T-helper 22 cell (primary cell): ENCODE results near the gene AFF3.

Source experiments
- DNase-seq: peaks from one replicate; pipeline ENCODE4 v3.0.0-alpha.2; 2020; ENCODE audit warnings: low read depth

Gene AFF3

DNA sequence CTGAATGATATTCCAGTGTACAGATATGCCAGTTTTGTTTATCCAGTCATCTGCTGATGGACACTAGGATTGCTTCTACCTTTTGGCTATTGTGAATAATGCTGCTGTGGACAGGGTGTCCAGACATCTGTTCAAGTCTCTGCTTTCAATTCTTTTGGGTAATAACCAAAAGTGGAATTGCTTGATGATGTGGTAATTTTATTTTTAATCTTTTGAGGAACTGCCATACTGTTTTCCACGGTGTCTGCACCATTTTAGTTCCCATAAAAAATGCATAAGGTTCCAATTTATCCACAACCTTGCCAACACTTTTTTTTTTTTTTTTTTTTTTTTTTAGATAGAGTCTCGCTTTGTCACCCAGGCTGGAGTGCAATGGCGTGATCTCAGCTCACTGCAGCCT lies 510.7 kb downstream of the AFF3 start:
- no peak for DNase-seq

DNA sequence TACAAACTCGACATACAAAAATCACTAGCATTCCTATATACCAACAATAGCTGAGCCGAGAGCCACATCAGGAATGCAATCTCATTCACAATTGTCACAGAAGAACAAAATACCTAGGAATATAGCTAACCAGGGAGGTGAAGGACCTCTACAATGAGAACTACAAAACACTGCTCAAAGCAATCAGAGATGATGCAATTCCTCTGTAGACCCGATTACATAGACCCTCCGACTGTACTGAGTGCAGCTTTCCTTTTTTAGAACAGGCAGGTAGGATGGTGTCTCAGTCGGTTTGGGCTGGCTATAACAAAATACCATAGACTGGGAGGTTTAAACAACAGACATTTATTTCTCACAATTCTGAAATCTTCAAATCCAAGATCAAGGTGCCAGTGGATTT lies 513.1 kb downstream of the AFF3 start:
- DNase-seq: no peak

DNA sequence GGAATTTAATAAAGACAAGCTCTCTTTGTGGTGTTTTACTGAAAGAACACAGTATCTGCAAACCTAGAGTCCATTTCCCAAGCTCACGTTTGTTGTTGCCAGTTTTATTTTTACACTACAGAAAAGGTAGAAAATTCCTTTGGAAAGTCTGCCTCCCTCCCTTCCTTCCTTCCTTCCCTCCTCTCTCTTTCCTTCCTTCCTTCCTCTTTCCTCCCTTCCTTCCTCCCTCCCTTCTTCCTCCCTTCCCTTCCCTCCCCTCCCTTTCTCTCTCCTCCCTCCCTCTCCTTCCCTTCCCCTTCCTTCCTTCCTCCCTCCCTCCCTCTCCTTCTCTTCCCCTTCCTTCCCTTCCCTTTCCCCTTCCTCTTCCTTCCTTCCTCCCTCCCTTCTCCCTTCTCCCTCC lies 516.2 kb downstream of the AFF3 start:
- no peak for DNase-seq

DNA sequence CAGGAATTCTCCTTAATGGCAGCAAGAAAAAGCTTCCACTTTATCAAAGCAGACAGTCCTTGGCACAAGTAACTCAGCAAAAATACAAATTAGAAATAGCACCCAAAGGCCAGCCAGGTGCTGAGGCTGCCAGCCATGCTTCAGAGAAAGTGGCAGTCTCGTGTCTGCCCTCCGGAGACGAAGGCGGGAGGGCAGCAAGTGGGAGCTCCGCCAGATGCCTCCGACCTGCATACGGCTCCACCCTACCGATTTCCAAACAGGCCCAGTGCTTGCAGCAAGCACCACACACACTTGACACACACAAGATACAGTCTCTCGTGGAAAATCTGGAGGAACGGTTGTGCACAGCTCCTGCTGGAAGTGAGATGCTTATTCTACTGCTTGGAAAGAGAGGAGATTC lies 517.7 kb downstream of the AFF3 start:
- no peak for DNase-seq

DNA sequence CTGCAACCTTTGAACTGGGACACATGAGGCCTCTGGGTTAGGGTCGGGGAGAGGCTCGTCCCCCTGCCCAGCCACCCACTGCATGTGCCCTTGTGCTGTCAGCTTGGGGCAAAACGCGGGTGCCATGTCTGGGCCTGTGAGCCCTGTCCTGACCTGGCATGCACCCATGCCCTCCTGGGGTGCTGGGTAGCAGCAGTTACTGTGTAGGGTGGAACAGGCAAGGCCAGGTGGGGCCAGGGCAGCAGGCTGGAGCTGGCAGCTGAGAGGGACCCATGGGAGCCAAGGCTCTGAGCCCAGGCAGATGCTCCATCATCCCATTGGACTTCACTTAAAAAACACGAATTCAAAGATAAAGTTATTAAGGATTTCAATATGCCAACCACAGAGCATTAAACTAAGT lies 518.8 kb downstream of the AFF3 start:
- DNase-seq: no peak

DNA sequence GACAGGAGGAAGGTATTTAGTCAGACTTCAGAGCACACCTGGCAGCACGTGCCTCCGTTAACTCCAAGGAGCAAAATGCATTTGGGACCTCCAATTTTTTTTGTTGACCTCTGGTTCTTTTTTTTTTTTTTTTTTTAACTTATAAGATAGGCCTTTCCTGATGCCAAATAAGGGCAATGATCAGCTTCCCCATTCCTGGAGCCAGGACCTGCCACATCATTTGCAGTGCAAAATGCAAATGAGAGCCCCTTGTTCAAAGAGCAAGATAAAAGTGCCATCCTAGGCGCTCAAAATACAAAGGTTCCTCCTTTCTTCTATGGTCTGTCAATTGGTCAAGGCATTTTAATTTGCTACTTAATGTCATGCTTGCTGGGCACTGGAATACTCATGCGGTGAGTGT lies 519.4 kb downstream of the AFF3 start:
- DNase-seq: no peak

DNA sequence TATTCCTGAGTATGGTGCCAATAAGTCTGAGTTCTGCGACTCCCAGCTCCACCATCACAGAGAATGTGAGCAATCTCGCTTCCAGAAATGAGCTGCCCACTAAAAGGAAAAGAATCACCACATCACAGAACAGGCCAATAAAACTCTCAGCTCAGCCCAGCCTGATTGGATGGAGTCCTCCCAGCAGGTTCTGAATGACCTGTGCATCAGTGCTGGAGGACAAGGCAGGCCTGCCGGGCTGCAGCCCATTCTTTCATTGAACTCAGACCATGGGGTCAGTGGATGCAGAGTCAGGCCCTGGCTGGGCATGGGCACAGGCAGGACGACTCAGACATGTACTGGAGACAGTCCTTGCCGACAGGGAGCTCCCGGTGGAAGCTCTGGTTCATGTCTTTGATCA lies 519.9 kb downstream of the AFF3 start:
- no peak for DNase-seq

DNA sequence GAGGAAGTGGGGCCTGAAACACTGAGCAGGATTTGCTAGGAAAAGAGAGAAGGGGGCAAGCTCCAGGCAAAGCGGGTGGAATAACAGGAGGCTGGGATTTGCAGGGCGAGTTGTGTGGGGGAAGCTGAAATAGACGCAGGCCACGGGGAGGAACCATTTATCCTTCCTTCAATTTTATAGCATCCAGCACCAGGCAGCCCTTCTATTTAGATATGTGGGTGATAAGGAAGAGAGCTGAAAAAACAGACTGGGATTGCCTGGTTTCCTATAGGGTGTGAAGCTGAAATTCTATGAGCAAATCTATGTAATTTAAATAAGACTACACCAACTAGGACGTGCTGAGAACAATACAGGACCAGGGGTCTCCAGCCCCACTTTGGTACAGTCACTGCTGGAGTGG lies 520.6 kb downstream of the AFF3 start:
- DNase-seq: no peak

DNA sequence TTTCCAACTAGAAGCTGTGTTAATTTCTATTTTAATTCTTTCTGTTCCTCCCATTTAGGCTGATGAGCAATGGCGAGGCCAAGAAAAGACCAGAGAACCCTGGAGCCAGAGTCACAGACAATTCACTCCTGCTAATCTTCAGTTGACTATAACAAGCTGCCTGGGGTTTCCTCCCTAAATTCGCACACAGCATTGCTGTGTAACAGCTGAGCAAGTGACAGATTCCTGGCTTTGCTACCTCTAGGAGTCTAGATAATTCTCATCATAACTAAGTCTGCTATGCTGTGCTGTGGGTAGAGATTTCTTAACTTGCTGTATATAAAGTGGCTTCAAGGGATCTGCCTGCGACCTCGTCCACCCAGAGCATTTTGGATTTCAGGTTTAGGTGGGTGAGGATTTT lies 521.3 kb downstream of the AFF3 start:
- no peak for DNase-seq

DNA sequence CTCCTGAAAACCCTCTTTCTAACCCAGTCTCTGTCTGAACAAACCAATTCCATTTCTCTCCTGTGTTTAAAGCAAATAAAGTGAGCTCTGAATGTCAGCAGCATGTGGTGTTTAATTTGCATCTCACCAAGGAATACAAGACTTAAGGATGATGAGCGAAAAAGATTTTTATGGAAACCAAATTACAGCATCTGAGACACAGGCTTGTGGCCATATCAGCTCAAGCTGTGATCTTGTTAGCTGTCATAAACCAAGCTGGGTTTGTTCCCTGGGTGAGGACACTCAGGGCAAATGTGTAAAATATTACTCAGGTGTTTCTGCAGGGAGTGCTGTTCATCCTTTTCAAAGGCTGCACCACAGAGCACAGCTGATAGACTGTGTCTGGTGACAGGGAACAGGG lies 523.2 kb downstream of the AFF3 start:
- DNase-seq: no peak

DNA sequence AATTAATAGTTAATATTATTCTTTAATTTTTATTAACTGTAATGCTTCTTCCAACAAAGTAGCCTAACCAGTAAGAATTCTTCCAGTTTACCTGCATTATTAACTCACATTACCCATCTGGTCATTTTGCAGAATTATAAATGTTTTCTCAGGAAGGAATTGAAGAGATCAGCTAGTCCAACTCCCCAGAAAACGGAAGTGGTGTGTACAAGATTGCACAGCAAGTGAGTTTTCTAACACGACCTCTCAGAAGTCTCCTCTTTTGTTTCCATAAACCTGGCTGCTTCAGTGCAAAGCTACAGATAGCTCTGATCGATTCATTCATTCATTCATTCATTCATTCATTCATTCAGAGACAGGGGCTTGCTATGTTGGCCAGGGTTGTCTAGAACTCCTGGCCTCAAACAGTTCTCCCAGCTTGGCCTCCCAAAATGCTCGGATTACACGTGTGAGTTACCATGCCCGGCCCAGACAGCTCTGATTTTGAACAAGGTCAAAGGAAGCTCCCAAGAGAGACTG lies 523.8 kb downstream of the AFF3 start:
- no peak for DNase-seq

DNA sequence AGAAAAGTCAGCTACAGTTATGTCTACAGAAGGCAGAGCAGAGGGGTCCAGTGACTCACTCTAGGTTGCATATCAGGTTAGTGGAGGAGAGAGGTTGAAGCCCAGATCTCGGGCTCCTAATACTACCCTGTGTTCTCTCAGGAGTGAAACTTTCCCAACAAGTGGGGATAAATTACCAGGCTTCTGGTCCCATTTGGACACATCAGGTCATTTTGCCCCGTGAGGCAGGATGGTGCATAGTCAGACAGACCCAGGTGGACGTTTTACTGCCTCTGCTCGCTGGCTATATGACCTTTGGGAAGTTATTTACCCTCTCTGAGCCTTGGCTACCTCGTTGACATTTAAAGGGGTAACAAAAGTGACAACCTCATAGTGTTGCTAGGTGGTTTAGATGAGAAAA lies 524.6 kb downstream of the AFF3 start:
- DNase-seq: no peak

DNA sequence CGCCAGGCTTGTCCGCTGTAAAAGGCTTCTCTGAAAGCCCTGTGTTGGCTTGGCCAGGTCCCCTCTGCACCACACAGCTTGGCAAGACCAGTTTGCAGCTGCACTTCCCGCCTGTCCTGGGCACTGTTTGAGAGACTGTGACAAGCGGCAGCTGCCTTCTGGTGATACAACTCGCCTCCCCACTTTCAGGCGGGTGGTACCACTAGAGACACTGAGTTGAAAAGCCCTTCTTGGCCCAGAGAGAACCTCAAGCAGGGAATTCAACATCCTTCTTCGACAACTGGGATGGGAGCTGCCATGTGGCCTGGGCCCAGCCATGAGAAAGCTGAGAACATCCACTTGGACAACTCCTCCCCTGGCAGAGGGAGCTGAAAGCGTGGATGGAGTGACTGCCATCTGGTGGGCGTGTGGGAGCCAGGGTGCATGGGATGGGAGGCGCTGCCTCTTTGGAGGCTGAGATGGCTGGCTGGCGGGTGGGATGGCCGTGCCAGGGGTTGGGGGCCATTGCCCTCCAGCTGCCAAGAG lies 527.1 kb downstream of the AFF3 start:
- DNase-seq: no peak

DNA sequence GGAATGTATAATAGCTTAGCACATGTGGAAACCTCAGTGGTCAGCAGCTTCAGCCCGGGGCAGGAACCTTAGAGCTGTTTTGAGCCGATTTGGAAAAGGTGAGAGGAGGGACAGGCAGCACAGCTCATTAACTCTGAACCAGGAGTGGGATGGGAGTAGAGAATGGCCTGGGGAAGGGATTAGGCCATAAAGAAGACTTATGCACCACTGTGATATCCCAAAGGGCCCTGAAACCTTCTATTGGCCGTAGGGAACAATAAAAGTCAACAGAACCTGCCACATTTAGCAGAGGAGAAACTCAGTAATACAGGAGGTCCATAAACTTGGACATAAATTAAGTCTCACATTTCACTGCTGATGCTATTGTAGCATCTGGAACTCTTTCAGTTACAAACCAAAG lies 528.4 kb downstream of the AFF3 start:
- DNase-seq: no peak

DNA sequence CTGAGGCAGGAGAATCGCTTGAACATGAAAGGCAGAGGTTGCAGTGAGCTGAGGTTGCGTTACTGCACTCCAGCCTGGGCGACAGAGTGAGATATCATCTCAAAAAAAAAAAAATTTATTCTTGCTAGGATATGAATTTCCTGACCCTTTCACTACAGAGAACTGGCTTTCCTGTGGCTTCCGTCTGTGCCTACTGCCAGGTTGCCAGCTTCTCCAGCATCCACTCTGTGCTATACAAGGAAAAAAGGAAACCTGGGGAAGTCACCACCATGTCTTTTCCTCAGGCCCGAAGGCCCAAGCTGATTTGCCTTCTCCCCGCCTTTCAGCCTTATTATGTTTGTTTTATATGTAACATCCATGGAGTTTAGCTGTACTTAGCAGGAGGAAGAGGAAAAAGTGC lies 530.6 kb downstream of the AFF3 start:
- DNase-seq: no peak

DNA sequence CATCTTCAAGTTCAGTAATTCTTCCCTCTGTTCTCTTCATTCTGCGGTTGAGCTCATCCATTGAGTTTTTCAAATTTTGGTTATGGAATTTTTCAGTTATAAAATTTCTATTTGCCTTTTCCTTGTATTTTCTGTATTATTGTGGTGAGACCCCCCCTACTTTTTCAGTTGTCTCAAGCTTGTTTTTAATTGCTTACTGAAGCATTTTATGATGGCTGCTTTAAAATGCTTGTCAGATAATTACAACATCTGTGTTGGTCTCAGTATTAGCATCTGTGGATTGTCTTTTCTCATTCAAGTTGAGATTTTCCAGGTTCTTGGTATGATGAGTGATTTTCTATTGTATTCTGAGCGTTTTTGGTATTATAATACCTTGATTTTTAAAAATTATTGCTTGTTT lies 531.4 kb downstream of the AFF3 start:
- DNase-seq: no peak

DNA sequence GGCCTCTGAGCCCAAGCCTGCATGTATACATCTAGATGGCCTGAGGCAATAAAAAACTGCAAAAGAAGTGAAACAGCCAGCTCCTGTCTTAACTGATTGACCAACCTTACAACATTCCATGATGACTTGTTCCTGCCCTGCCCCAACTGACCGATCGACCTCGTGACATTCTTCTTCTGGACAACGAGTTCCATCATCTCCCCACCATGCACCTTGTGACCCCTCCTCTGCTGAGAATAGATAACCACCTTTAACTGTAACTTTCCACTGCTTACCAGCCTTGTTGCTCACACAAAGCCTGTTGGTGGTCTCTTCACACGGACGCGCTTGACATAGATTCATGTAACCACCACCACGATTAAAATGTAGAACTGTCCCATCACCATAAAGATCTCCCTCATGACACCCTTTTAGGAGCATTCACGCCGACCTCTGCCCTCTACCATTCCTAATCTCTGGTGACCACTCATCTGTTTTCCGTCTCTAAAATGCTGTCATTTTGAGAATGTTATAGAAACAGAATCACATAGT lies 532.5 kb downstream of the AFF3 start:
- DNase-seq: no peak

DNA sequence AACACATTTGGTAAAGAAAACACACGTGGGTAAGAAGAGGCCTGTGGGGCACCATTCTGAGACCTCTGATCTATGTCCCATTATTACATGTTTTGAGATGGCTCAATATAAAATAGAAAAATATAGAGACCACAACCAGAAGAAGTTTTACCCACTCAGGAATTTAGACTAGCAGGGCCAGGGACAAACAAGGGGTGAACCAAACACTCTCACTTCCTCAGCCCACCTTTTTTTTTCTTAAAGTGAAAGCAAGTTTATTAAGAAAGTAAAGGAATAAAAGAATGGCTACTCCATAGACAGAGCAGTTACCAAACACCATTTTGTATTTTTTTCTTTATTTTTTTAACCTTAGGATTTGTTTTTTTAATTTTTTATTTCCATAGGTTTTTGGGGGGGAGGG lies 533.5 kb downstream of the AFF3 start:
- DNase-seq: no peak

DNA sequence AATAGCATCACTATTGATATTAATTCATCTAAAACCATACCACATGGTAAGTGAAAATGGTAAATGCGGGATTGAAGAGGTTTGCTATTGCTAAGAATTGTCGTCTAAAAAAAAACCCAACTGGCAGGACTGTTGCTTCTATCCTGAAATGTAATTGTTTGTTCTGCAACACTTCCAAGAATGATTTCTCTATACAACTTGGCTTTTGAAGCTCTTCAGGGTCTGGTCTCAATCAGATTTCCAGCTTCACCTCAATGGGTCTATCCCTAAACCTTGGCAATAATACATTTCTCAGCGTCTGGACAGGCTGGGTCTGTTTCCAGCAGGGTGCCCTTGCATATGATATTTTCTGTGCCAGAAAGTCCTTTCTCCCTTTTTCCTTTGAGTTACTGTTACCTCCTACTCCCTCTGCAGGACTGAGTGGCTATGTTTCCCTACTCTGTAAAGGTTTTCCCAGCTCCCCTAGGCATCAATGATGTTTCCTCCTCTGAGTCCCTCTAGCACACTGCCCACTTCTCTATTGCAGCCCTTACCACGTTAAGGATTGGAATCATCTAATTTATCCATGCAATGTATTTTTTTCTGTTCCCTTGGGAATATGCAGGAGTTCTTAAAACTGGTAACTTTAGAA lies 534.4 kb downstream of the AFF3 start:
- no peak for DNase-seq

DNA sequence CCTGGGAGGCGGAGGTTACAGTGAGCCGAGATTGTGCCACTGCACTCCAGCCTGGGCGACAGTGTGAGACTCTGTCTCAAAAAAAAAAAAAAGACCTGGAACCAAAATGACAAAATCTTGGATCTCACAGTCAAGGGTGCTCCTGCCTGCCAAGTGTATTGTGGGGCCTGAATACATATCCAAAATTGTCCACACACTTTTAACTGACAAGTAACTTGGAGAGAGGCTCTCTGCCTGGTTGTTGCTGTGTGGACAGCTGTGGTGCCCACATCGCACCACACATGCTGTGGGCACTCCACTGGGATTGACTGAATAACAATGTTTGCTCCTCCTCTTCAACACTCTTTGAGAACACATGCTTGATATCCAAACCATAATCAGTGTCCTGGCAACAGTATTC lies 534.9 kb downstream of the AFF3 start:
- no peak for DNase-seq

DNA sequence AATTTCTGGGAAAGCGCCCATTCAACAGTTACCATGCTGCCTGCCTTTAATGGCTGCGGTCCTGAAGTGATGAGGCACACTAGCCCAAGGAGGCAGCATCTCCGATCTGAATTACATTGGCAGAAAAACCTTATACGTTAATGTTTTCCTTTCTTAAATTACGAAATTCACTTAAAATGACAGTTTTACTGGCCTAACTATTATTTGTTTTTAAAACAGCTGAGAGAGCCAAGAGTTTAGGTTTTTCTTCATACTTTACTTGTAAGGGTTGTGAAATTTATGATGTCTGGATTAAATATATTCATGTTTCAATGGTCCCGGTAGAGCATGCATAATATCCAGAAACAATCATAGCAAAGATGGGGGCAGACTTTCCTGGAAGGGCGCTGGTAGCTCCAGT lies 537.4 kb downstream of the AFF3 start:
- DNase-seq: no peak

DNA sequence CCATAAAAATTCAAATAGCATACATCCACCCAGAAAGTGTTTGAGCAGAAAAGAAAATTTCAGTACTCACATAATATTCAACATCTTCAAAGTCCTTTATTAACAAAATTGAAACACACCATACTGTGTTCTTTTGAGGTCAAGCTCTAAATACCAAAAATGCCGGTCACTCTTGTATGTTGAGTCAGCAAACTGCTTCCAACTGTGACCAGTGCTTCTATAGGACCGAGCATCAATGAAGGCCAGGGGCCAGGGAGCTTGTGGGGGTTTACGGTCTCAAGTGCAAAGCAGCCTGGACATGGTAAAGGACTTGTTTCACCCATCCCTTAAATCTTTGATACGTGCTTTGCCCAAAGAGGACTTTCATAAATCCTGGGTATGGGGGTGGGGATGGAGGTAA lies 539.9 kb downstream of the AFF3 start:
- DNase-seq: no peak

DNA sequence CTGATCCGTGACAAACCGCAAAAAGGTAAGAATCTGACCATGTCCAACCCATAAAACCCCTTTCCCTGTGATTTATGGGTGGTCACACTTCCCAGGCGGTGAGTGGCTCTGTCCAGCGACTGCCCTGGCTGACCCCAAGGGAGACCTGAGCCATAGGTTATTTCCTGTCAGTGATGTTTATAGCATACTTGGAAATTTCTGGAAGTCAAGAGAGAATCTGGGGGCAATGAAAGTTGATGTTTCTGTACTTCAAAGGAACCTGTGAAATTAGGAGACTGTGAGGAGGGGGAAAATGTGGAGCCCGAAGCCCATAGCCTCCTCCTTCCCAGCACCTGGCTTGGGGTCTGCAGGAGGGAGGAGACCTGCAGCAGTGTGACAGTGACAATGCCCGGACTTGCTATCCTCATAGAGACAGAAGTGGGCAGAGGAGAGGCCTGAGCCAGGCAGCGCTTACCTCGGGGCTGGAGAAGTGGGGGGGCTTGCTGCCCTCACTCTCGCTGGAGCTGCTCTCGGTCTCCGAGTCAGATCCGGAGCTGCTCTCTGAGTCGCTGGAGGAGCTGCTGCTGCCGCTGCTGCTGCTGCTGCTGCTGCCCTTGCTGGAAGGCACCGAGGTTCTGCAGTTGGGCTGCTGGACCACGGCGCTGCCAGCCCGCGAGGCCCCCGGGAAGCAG lies 541.3 kb downstream of the AFF3 start:
- no peak for DNase-seq

DNA sequence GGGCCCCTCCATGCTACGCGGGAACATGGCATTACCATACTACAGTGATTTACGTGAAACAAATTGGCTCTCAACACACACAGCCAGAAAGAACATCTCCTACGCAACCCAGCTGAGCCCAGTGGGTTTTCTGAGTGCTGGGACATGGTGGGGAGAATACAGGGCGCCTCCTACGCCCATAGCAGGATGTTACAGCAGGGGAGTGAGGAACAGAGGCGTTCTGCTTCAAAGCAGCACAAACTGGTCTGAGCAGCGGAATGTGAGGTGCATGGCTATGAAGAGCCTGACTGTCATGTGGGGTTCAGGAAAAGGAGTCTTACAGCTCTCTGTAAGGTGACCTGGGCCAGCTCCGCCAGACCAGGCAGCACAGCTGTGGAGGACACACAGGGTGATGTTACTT lies 543.9 kb downstream of the AFF3 start:
- DNase-seq: no peak
